Measurements from ENCODE around the gene LIX1.
A peak's percentile ranks its signal among the peaks of the same experiment; 100 is the strongest.
"Not testable (repeated sequence)": the region's sequence is repeated elsewhere in the genome, so short reads cannot be mapped to it uniquely, and the experiment has no call there.

Gene LIX1

GRCh38 chr5:97142521-97143254 lies at the start of gene LIX1:
LIX1 (minus strand) TSS chr5:97142611; CDS start chr5:97142576, 35 bp downstream.
- DNase-seq = peak; percentile 18

GRCh38 chr5:97191893-97192292 lies 49.5 kb upstream of the LIX1 start:
- DNase-seq = no peak

GRCh38 chr5:97189523-97189922 lies 47.1 kb upstream of the LIX1 start:
- not testable (repeated sequence) for DNase-seq

GRCh38 chr5:97183930-97184213 lies 41.5 kb upstream of the LIX1 start:
- DNase-seq = no peak

GRCh38 chr5:97183100-97183929 lies 40.9 kb upstream of the LIX1 start, which contains the start of gene RIOK2:
RIOK2 (minus strand) TSS chr5:97183247; CDS start chr5:97183191, 56 bp downstream.
- DNase-seq = peak; percentile 93

GRCh38 chr5:97182571-97183099 lies 40.2 kb upstream of the LIX1 start:
- DNase-seq = no peak

- no peak for DNase-seq
Observed at GRCh38 chr5:97181856-97182545, 39.6 kb upstream of the LIX1 start.

GRCh38 chr5:97179457-97179856 lies 37.0 kb upstream of the LIX1 start:
- DNase-seq = not testable (repeated sequence)

GRCh38 chr5:97172227-97172626 lies 29.8 kb upstream of the LIX1 start:
- no peak for DNase-seq

GRCh38 chr5:97171703-97172102 lies 29.3 kb upstream of the LIX1 start:
- no peak for DNase-seq

GRCh38 chr5:97167435-97167834 lies 25.0 kb upstream of the LIX1 start:
- DNase-seq = no peak

- DNase-seq = no peak
Observed at GRCh38 chr5:97165726-97166125, 23.3 kb upstream of the LIX1 start.

- no peak for DNase-seq
Observed at GRCh38 chr5:97164846-97165245, 22.4 kb upstream of the LIX1 start.

GRCh38 chr5:97163790-97164285 lies 21.4 kb upstream of the LIX1 start:
- no peak for DNase-seq

- DNase-seq = no peak
Observed at GRCh38 chr5:97163360-97163764, 21.0 kb upstream of the LIX1 start.

- DNase-seq = peak; percentile 12
Observed at GRCh38 chr5:97162045-97162444, 19.6 kb upstream of the LIX1 start.

GRCh38 chr5:97157689-97158088 lies 15.3 kb upstream of the LIX1 start:
- DNase-seq = no peak

- no peak for DNase-seq
Observed at GRCh38 chr5:97151370-97151769, 9.0 kb upstream of the LIX1 start.

GRCh38 chr5:97150401-97150800 lies 8.0 kb upstream of the LIX1 start:
- no peak for DNase-seq

- DNase-seq = no peak
Observed at GRCh38 chr5:97149709-97150108, 7.3 kb upstream of the LIX1 start.

GRCh38 chr5:97148288-97148687 lies 5.9 kb upstream of the LIX1 start:
- DNase-seq = no peak

GRCh38 chr5:97143704-97144103 lies 1.3 kb upstream of the LIX1 start:
- no peak for DNase-seq

- DNase-seq = no peak
Observed at GRCh38 chr5:97141539-97141938, 872 bp downstream of the LIX1 start.
